HL-60 (cell line): ENCODE measurements around the gene DAP.

Source experiments
- CTCF ChIP-seq: IDR thresholded peaks from one replicate; pipeline ENCODE4 v1.5.1; 2011; ENCODE audit warnings: low read length, control low read depth, inconsistent platforms; ENCODE audit not compliant: insufficient read depth
- GABPA ChIP-seq: IDR thresholded peaks from 2 replicates; pipeline ENCODE4 v1.6.1; 2012; ENCODE audit warnings: low read depth
- POLR2AphosphoS5 ChIP-seq: IDR thresholded peaks from 2 replicates; pipeline ENCODE4 v1.6.1; 2012; ENCODE audit warnings: low read depth
- SPI1 ChIP-seq: IDR thresholded peaks from 2 replicates; pipeline ENCODE4 v1.6.1; 2012; ENCODE audit warnings: low read depth, mild to moderate bottlenecking, borderline replicate concordance
- TF ChIP-seq, protein P1 (sequence below): IDR thresholded peaks from 2 replicates; pipeline ENCODE4 v1.6.1; 2012; ENCODE audit warnings: low read depth; ENCODE audit not compliant: insufficient replicate concordance

- TF ChIP-seq CTCF (no peak), POLR2AphosphoS5 (0 out of 2 replicates have a peak, but pooled peaks have one; percentile 40), SPI1 (no peak), GABPA (no peak)
- TF ChIP-seq, protein P1, sequence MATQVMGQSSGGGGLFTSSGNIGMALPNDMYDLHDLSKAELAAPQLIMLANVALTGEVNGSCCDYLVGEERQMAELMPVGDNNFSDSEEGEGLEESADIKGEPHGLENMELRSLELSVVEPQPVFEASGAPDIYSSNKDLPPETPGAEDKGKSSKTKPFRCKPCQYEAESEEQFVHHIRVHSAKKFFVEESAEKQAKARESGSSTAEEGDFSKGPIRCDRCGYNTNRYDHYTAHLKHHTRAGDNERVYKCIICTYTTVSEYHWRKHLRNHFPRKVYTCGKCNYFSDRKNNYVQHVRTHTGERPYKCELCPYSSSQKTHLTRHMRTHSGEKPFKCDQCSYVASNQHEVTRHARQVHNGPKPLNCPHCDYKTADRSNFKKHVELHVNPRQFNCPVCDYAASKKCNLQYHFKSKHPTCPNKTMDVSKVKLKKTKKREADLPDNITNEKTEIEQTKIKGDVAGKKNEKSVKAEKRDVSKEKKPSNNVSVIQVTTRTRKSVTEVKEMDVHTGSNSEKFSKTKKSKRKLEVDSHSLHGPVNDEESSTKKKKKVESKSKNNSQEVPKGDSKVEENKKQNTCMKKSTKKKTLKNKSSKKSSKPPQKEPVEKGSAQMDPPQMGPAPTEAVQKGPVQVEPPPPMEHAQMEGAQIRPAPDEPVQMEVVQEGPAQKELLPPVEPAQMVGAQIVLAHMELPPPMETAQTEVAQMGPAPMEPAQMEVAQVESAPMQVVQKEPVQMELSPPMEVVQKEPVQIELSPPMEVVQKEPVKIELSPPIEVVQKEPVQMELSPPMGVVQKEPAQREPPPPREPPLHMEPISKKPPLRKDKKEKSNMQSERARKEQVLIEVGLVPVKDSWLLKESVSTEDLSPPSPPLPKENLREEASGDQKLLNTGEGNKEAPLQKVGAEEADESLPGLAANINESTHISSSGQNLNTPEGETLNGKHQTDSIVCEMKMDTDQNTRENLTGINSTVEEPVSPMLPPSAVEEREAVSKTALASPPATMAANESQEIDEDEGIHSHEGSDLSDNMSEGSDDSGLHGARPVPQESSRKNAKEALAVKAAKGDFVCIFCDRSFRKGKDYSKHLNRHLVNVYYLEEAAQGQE = no peak
Observed at GRCh38 chr5:10655161-10655971, 105.7 kb downstream of the DAP start.
